Germinal center (tissue), 1 donor: ENCODE data around the gene KCNJ6.
A peak's percentile ranks its signal among the peaks of the same experiment; 100 is the strongest.

Experiments
- DNase-seq: peaks from one replicate; pipeline ENCODE4 v3.0.0; 2012; ENCODE audit warnings: mixed read lengths, low spot score

Gene KCNJ6

DNA sequence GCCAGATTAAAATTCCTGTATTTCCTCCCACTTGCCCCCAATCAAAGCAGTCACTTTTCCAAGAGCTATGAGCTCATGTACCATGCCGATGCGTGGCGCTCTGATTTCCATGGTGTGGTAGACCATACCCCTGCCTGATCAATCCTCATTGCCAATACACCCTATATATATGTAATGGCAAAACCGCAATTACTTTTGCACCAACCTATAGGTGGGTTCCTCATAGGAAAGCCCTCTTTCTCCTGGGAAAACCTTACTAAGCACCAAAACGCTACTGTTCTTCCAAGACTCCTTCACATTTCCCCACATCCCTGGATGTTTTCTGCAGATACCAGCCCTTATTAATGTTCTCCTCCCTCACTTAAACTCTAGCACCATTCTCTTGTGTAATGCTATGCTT is 11.0 kb downstream of the KCNJ6 start:
- DNase-seq, result no peak

DNA sequence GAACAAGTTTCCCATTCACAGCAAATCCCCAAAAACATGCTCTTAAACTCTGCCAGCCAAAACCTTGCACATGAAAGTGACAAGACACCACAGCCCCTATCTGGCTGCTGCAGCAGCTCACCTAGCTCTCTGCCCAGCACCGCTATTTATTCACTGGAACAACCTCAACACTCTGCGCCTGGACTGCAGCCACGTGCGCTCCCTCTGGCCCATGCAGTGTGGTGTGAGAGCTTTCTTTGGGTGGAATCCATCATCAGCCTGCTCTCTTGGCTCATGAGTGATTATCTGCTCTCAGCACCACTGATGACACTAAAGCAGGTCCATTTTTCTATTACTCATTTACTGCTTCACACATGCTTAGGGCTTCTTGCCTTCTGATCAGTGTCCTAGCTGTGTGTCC is 11.4 kb downstream of the KCNJ6 start:
- no peak for DNase-seq

DNA sequence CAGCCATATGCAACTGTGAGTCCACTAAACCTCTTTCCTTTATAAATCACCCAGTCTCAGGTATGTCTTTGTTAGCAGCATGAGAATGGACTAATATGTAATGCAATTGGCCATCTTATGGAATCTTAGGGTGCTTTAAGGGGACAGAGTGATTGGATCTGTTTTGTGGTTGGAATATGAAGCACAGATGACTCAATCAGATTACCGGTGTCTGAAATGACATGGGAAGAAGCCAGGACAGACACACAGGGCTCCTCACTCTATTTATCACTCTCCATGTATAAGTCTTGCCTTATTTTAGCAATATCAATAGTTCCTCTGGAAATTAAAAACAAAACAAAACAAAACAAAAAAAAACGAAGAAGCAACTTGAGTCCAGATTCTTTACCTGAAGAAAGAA is 12.9 kb downstream of the KCNJ6 start:
- DNase-seq, result no peak

DNA sequence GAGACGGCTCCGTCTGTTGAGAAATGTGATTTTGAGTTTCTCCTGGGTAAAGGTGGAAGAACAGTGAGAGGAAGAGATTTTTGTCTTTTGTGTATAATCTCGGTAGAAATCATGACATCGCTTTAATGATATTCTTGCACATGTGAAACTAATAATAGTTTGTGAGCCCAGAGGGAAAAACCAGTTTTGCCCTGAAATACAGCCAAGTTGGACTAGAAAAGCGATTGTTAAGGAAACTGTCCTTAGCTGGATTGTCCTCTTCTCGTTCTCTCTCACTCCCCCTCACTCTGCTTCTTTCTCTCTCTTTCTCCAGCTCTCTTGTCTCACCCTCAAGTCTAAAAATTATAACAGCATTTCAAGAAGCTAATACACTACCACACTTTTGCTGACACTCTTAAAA is 17.1 kb downstream of the KCNJ6 start:
- no peak for DNase-seq

DNA sequence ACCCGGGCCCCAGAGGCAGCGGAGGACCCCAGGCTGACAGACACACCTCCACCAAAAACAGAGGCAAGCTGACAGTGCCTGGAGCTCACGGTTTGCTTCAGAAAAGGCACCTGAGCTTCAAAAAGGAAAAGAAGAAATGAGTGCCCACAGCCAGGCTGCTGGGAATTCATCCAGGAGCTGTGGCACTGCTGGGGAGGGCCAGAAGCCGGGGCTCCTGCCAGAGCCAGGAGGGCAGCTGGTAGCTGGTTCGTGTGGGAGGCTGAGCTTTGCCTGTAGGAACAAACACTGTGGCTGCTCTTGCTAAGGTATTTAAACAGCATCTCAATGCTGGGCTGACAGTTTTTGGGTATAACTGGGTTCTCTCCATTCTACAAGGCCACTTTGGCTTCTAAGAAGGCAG is 19.5 kb downstream of the KCNJ6 start:
- no peak for DNase-seq

DNA sequence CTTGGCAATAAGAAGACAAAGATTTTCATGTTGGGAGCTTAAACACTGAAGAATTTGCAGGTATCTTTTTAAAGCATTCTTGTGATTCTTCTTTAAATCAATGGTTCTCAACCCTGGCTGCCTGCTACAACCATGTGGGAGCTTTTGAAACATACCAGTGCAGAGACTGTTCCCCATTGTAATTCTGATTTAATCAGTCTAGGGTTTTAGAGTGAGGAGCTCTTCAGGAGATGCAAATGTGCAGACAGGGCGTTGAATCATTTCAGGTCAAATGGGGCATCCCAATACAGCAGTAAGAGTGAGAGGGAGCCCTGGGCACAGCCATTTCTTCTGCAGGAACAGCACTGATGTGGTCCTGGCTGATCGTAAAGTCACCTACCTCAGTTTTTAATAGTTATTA is 24.3 kb downstream of the KCNJ6 start:
- no peak for DNase-seq

DNA sequence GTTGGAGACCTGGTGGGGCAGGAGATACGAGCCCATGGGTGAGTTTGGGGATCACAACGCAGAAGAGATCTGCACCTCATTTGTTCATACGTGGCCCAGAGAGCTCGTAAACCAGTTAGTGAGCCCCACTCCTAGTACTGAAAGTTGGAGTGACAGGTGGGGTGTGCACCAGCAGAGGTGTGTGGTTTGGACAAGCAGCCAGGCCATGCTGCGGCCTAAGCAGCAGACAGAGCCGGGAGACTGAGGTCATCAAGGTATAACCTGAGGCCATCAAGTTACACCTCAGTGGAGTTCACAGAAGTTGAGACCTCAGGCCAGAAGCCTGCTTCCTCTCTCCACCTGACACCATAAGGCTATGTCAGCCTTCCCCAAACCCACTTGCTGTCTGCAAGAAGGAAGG is 27.6 kb downstream of the KCNJ6 start:
- DNase-seq, result no peak

DNA sequence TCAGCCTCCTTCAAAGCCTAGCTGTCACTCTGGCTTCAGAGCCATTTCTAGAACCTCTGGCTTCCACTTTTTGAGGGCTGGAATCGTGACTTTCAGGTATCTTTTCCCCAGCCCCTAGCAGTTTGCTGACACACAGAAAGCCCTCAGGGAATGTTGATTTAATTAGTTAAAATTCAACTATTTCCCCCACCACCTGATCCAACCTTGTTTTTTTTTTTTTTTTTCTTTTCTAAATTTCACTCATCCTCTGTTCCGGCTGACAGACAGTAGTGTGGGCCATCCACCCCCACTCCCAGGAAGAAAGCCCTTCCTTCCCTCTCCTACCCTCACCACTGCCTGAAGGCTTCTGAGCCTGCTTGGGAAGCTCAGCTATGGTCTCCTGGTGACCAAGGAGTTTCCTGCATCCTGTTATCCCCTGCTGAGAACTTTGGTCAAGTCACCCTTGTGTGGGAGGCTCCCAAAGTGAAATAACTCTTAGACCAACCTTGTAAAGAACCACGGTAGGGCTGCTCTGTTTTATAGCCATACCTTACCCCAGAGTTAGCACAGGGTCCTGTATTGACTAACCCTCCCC is 29.4 kb downstream of the KCNJ6 start:
- DNase-seq, result no peak

DNA sequence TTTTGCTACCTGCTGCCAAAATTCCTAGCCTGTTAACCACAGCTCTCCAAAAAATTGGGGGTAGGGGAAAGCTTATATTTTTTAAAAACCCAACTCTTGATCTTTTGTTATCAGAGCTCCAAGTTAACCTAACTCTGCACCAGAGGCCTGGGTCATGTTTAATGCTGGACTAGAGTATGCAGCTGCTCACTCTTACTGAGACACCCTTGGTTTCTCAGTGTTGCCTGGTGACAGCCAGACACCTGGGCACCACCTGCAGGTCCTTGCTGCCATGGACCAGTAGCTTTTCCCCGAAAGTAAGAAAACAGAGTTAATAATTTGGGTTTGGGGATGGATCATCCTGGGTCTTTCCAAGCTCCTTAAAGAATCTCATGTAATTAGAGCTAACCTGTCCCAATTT is 30.1 kb downstream of the KCNJ6 start:
- no peak for DNase-seq

DNA sequence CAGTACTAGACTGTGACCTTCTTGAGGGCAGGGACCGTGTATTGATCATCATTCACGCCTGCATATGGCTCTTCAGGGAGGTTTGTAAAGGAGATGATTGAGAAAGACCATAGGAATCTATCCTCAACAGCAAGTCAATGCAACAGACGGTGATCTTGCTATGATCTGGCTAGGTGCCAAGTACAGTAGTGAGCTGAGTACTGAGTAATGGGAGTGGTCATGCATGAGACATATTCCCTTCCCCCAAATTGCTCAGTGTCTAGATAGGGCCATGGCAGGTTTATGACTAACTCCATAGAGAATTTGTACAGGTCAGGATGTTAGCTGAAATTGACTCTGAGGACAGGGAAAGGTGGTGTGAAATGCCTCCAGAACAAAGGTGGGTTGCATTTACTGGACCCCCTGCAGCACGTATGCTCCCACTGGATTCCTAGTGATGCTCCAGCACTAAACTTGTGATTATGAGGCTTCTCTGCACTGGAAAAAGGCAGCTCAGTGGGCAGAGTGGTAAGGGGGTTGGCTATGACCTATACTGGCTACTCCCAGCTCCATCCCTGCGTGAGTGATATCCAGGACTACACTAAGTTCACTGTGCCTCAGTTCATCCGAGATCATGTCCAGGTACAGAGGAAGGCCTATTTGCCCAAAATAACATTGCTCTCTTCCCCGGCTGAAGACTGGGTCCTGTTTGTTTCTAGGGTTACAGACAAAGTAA is 37.2 kb downstream of the KCNJ6 start:
- no peak for DNase-seq

DNA sequence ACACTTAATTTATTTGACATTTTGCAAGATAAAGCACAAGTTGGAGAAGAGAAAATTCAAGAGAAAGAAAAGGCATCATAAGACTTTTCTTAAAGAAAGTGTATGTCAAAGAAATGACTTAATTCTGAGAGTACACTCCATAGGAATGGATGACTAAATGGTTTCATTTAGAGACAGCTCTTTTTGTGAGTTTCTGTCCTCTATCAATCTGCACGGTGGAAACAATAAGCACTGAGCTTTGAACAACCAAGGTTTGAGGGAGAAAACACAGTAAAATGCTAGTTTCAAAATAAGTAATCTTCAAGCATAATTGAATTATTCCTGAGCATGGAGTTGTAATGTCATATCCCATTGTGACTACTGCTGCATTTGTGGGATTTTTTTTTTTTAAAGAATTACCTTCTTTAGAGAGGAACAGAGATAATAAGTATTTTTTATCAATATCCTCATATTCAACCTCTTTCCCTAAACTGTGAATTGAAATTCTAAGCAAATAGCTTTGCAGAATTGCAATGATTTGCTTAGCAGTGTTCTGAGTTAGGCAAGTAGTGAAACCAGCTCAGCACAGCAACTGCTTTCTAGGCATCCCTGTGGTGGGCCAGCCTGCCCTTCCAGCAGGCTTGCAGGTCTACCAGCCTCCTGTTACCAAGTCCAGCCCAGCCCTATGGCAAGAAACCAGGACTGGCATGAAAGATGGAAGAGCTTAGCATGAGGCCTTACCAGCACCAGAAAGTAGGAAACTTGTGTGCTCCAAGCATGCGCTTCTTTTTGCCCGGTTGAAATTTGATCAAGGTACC is 38.2 kb downstream of the KCNJ6 start:
- no peak for DNase-seq

DNA sequence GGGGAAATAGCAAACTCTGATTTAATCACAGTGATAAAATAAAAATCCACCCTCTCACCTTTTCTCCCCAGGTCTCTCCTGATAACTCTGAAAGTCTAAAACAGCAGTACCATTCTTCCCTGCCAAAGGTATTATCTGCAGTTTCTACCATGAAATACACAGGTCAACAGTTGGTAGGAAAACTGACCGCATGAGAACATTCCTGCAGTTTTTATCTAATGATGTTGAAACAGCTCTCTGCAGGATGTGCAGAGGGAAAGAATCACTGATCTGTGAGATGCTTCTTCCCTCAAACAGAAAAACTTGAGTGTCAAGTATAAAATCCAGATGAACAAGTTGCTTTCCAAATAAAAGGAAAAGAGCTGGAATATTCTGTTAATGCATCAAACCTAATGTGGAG is 39.1 kb downstream of the KCNJ6 start:
- DNase-seq, result no peak

DNA sequence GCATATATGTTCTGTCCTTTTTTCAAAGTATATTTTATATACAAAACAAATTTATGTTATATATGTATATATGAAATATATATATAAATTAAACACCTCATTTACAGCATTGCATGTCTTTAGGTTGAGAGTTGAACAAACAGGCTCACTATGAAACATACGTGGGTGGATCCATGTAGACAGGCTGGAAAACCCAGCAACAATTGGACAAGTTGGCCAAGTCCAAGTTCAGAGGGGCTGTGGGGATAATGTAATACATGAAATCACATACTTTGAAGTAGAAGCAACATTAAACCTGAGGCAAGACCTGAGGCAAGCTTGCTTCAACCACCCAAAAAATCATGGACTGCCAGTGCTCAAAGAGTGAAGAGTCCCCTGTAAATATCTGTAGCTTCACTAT is 39.7 kb downstream of the KCNJ6 start:
- no peak for DNase-seq

DNA sequence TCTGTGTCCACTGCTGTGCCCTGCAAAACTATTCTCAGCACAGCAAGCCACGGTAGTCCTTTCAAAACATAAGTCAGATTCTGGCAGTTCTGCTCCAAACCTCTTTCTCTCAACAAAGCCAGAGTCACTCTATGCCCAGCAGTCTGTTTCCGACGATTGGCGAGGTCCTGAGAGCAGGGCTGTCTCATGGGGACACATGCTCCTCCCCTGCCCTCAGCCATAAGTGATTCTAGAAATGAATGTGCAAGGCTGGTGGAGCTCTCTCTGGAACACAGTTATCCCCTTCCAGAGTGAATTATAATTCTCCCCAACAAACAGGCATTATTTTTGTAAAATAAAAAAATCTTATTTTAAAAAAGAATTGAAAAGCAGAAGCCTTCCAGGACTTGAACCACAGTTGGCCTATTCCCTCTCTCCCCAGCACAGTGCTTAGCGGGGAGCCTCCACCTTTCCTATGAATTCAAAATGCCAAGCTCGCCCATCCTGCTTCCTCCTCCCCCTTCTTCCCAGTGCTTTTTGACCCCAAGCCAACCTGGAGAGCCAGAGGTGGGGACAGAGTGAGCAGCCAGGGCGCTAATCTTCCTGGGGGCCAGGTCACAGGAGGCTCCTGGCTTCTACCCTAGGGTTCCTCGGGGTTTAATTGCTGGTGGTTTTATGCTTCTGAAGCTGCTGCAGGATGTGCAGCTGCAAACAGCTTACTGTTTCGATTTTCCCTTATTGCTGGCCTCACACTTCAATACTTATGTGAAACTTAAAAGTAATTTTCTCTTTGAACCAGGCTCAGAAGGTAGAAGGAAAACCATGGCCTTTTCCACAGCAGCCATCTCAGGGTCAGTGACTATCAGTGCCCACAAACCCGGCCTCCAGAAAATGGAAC is 41.1 kb downstream of the KCNJ6 start:
- DNase-seq, result no peak

DNA sequence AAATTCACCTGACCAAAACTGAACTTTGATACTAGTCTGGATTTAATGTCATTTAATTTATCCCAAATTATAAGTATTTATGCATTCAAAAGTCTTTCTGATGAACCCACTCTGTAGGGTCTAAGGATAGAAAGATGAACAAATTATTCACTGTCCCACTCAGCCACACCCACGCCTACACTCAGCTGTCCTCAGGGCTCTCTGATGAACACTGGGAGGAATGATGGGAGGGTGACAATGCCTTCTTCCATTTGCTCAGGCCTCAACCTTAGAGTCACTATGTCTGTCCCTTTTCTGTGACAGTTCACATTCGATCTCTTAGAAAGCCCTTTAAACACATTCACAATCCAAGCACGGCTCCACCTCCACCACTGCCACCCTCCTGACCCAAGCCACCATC is 41.8 kb downstream of the KCNJ6 start:
- no peak for DNase-seq

DNA sequence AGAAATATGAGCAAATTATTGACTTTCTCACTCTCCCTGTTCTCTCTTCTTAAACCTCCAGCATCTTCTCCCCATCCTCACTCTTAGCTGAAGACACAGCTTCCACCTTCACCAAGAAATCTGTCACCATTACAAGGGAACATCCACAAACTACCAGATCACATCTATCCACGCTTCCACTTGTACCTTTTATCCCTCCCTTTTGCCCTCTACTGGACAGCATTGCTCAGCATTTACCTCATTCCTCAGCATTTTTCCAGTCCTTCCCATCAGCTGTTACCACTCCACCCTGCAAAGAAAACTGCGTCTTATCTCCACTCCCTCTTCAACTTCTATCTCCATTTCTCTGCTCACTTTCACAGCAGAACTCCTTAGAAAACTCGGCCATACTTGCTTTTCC is 42.6 kb downstream of the KCNJ6 start:
- DNase-seq, result no peak

DNA sequence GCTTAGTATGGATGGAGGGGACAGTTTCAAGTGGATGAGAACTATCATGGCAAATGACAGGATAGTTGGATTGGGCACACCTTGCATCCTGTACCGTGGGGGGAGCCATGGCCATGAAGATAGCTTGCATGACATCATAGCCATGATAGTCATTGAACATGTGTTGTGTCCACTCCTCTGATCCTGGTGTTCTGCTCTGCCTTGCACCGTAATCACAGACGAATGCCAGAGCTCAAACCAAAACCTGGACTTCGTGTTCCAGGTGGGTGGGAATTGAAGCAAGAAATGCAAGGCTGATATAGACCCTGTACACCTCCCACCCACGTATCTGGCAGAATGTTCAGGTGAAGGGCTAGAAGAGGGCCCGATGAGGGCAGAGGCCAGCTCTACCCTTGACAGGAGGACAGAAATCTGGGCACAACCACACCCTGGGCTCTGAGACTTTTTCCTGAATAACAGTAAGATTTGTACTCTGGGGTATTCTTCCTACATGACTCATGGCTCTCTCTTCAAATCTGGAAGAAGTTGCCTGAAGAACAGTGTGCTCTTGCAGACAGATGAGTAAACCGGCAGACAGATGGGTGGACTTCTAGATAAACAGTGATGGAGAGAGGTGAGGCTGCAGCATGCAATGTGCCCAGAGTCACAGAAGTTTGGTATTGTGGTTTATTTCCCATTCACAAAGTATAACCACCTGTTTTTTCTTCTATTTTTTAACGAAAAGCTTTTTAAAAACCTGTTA is 45.0 kb downstream of the KCNJ6 start:
- DNase-seq, result no peak

DNA sequence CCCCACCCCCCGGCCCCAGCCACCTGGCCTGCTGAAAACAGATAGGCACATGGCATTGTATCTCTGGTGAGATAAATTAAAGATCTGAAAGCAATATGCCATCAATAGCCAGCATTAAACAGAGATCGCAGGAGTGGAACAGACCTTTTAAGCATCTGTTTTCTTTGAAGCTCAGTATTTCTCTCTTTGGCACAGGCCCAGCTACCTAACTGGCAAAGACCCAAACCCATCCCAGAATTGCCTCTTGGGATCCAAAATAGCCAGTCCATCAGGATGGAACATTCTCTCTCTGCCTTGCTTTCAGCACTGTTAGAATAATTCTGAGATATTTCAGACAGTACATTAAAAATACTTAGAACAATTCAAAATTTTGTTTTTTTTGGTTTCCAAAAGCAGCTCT is 46.0 kb downstream of the KCNJ6 start:
- DNase-seq, result no peak

DNA sequence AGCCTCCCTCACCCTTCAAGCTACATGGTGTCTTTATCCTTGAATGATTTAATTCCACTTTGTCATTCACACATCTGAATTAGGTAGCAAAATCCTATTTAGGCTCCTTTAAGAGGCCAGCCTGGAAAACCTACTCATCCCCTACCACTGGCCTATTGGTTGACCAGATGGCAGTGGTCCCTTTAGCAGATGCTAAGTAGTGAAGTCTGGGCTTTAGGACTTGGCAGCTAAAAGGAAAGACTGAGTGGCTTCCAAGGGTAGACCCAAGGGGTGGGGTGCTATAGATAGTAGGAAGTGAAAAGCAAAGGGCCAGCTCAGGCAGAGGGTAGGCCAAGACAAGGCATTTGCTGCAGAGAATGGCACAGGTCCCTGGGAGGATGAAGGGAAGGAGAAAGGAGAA is 46.6 kb downstream of the KCNJ6 start:
- DNase-seq, result no peak

DNA sequence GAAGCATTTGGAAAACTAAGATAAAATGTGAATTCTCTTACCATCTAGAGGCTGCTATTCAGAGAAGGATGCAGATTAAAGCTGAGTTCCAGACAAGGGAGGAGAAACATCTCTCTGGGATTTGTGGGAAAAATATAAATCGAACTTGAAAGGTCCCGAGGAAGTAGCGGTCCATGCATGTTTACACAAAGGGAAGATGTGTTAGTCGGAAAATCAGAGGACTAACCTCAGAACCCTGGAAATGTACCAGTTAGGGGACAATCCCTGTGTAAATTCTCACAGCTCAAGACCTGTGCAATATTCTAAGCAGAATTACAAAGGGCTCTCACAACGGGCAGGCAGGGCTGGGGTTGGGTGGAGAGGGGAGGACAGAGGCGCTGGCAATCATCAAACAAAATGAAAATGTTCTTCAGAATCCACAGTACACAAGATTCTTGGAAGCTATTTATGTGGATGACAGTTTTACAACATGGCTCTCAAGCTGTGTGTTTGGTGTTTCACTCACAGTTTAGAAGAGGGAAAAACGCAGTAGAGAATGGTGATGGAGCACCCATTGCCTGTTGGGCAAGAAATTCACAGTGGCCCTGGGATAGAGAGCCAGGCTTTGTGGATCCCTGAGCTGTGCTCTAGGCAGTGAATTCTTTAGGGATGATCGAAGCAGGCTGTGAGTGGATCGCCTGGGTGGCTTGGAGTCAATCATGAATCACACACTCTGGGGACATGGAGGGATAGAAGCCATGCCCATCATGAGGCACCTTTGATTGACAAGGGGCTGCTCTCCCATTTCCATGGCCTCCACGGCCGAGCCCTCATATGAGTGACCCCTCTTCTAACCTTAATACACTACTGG is 47.6 kb downstream of the KCNJ6 start:
- DNase-seq, result no peak

DNA sequence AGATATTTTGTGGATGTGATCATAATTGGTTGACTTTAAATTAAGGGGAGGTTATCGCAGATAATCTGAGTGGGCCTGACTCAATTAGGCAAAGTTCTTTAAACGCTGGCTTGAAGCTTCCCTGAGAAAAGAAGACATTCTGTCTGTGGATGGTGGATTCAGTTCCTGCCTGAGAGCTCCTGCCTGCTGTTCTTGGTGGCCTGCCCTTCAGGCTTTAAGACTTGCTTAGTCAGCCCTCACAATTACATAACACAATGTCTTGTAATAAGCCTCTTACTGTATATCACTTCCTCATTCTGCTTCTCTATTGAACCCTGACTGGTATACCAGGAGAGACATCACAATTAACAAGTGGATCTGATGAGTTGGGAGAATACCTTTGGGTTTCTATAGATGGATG is 50.2 kb downstream of the KCNJ6 start:
- peak; percentile 37 for DNase-seq
